SH-SY5Y (cell line): Measurements from ENCODE around the gene PYGM.

ENCODE experiments used
- GATA2 ChIP-seq: IDR thresholded peaks from 2 replicates; pipeline ENCODE4 v1.6.1; 2011; ENCODE audit warnings: mild to moderate bottlenecking, low read depth, low read length
- GATA3 ChIP-seq: IDR thresholded peaks from 2 replicates; pipeline ENCODE4 v1.6.1; 2011; ENCODE audit warnings: low read depth, mild to moderate bottlenecking, low read length, moderate library complexity

PYGM gene

GRCh38 chr11:64755681-64756361 is 4.0 kb downstream of the PYGM start:
- TF ChIP-seq GATA2 = no peak
- TF ChIP-seq GATA3 = no peak

GRCh38 chr11:64754919-64755662 is 4.7 kb downstream of the PYGM start:
- TF ChIP-seq GATA2 = no peak
- no peak for TF ChIP-seq GATA3

GRCh38 chr11:64754124-64754918 is 5.5 kb downstream of the PYGM start:
- no peak for TF ChIP-seq GATA2
- TF ChIP-seq GATA3 = no peak

GRCh38 chr11:64753380-64754123 is 6.2 kb downstream of the PYGM start:
- no peak for TF ChIP-seq GATA3
- TF ChIP-seq GATA2 = no peak

- TF ChIP-seq GATA3 (no peak), GATA2 (no peak)
Observed at GRCh38 chr11:64753019-64753379, 6.8 kb downstream of the PYGM start.

GRCh38 chr11:64752175-64752970 is 7.4 kb downstream of the PYGM start:
- TF ChIP-seq GATA2 (no peak), GATA3 (no peak)

GRCh38 chr11:64751580-64751979 is 8.2 kb downstream of the PYGM start:
- TF ChIP-seq GATA2 (no peak), GATA3 (no peak)

GRCh38 chr11:64751136-64751535 is 8.6 kb downstream of the PYGM start:
- no peak for TF ChIP-seq GATA2
- no peak for TF ChIP-seq GATA3

- TF ChIP-seq GATA2 (no peak), GATA3 (no peak)
Observed at GRCh38 chr11:64750361-64751054, 9.3 kb downstream of the PYGM start.

- TF ChIP-seq GATA3 (no peak), GATA2 (no peak)
Observed at GRCh38 chr11:64747961-64748665, 11.7 kb downstream of the PYGM start.

GRCh38 chr11:64746486-64746885 is 13.3 kb downstream of the PYGM start:
- TF ChIP-seq GATA3 = no peak
- no peak for TF ChIP-seq GATA2

- no peak for TF ChIP-seq GATA2
- TF ChIP-seq GATA3 = no peak
Observed at GRCh38 chr11:64745521-64746328, 14.0 kb downstream of the PYGM start.
